ENCODE measurements around the gene DEFB119.
"Not testable (repeated sequence)": the region's sequence is repeated elsewhere in the genome, so short reads cannot be mapped to it uniquely, and the experiment has no call there.

Gene DEFB119, protein sequence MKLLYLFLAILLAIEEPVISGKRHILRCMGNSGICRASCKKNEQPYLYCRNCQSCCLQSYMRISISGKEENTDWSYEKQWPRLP

DNA sequence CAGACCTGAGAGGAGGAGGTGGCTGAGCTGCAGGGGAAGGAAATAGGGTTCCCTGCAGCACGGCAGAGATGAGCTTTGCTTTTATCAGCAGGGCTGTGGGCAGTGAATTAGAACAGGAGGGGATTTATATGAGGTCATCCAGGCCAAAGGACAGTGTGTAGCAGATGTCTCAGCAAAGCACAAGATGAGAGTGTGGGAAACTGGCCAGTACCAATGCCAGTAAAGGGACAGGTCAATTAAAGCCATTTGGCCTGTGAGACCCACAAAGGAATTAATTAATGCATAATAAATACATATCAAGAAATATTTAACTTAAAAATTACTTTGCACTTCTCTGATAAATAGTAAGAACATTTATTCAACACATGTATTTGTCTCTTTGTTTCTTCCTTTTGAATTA lies at the start of gene DEFB119:
Gene DEFB119, minus strand, starts transcription at position 101 of the 400 bp plus-strand sequence. CDS start 107 bp downstream, outside the sequence.
- no peak for ATAC-seq
- Mint-ChIP-seq H3K4me3 (no peak within 1 kb of the TSS), H3K4me1 (no peaks in the 10 kb centered on the region), H3K27ac (no peak within 1 kb of the TSS), H3K27me3 (peaks cover 23% of the 10 kb centered on the region), H3K9me3 (peaks cover 3% of the 10 kb centered on the region), H3K36me3 (no peaks in the 10 kb centered on the region)

DNA sequence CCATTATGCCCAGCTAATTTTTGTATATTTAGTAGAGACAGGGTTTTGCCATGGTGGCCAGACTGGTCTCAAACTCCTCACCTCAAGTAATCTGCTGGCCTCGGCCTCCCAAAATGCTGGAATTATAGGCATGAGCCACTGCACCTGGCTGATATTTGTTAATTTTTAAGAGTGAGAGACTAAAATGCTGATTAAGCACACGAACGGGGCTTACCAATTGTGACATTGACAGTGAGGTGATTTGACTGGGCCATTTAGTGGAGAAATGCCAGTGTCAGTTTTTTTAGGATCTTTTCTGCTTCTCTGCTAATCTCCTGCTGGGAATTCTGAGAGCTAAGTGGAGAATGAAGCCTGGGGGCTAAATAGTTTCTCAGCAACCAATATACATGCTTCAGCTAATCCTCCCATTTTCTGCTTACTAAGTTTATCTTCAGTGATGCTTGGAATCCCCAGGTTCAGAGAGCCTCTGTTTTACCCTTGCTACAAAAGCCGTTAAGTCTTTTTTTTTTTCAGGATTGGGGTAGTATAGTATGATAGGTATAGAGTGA lies 40.3 kb upstream of the DEFB119 start:
- Mint-ChIP-seq H3K4me1 (no peaks in the 10 kb centered on the region), H3K4me3 (no peak overlapping the region)
- no peak for ATAC-seq

DNA sequence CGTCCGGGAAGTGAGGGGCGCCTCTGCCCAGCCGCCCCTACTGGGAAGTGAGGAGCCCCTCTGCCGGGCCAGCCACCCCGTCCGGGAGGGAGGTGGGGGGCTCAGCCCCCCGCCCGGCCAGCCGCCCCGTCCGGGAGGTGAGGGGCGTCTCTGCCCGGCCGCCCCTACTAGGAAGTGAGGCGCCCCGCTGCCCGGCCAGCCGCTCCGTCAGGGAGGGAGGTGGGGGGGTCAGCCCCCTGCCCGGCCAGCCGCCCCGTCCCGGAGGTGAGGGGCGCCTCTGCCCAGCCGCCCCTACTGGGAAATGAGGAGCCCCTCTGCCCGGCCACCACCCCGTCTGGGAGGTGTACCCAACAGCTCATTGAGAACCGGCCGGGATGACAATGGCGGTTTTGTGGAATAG lies 37.2 kb upstream of the DEFB119 start:
- not testable (repeated sequence) for H3K27ac Mint-ChIP-seq, H3K36me3 Mint-ChIP-seq, H3K27me3 Mint-ChIP-seq, H3K9me3 Mint-ChIP-seq, H3K4me1 Mint-ChIP-seq, H3K4me3 Mint-ChIP-seq, ATAC-seq

More for the DNA sequence above, 40.3 kb upstream of the DEFB119 start:
- H3K9me3 Mint-ChIP-seq: peaks cover 5% of the 10 kb centered on the region
- H3K27ac Mint-ChIP-seq: no peak overlapping the region
- H3K36me3 Mint-ChIP-seq: no peaks in the 10 kb centered on the region
- peaks cover 17% of the 10 kb centered on the region for H3K27me3 Mint-ChIP-seq

DNA sequence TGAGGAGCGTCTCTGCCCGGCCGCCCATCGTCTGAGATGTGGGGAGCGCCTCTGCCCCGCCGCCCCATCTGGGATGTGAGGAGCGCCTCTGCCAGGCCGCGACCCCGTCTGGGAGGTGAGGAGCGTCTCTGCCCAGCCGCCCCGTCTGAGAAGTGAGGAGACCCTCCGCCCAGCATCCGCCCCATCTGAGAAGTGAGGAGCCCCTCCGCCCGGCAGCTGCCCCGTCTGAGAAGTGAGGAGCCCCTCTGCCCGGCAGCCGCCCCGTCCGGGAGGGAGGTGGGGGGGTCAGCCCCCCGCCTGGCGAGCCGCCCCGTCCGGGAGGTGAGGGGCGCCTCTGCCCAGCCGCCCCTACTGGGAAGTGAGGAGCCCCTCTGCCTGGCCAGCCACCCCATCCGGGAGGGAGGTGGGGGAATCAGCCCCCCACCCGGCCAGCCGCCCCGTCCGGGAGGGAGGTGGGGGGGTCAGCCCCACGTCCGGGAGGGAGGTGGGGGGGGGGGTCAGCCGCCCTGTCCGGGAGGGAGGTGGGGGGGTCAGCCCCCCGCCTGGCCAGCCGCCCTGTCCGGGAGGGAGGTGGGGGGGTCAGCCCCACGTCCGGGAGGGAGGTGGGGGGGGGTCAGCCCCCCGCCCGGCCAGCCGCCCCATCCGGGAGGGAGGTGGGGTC lies 36.6 kb upstream of the DEFB119 start:
- not testable (repeated sequence) for H3K4me1 Mint-ChIP-seq, H3K27ac Mint-ChIP-seq, H3K27me3 Mint-ChIP-seq, ATAC-seq, H3K4me3 Mint-ChIP-seq, H3K9me3 Mint-ChIP-seq, H3K36me3 Mint-ChIP-seq

DNA sequence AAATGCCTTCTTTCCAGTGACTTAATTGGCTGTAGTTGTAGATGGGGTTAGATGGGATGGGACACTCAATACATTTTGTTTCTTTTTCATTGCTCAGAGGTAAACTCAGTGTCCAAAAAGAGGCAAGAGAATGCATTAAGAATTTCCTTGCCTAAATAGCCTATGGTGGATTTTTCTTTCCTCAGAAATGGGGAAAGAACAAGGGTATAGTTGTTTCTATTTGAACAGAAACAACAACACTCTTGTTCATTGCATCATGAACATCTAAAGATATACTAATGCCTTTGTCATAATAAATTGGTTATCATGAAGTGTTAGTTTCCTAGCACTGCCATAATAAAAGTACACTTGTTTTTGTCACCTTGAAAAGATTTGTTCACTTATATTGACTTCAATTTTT lies 35.4 kb upstream of the DEFB119 start:
- no peak overlapping the region for H3K27ac Mint-ChIP-seq
- ATAC-seq: no peak
- H3K4me1 Mint-ChIP-seq: no peaks in the 10 kb centered on the region
- H3K36me3 Mint-ChIP-seq: no peaks in the 10 kb centered on the region
- no peaks in the 10 kb centered on the region for H3K27me3 Mint-ChIP-seq
- peaks cover 5% of the 10 kb centered on the region for H3K9me3 Mint-ChIP-seq
- H3K4me3 Mint-ChIP-seq: no peak overlapping the region

DNA sequence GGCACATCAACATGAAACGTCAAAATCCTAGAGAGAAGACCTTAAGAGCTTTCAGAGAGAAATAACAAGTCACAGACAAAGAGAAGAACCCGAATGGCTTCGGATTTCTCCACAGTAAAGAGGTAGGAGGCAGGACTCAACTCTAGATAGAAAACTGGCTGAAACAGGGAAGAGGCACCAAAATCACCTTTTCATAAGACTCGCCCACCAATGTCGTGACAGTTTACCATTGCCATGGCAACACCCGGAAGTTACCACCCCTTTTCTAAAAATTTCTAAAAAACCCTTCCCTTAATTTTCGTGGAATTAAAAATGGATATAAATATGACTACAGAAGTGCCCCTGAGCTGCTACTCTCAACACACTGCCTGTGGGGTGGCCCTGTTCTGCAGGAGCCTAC lies 27.9 kb upstream of the DEFB119 start:
- H3K27ac Mint-ChIP-seq: no peak overlapping the region
- no peaks in the 10 kb centered on the region for H3K4me1 Mint-ChIP-seq
- H3K4me3 Mint-ChIP-seq: no peak overlapping the region
- ATAC-seq: no peak
- peaks cover 13% of the 10 kb centered on the region for H3K9me3 Mint-ChIP-seq
- no peaks in the 10 kb centered on the region for H3K36me3 Mint-ChIP-seq
- H3K27me3 Mint-ChIP-seq: peaks cover 25% of the 10 kb centered on the region

DNA sequence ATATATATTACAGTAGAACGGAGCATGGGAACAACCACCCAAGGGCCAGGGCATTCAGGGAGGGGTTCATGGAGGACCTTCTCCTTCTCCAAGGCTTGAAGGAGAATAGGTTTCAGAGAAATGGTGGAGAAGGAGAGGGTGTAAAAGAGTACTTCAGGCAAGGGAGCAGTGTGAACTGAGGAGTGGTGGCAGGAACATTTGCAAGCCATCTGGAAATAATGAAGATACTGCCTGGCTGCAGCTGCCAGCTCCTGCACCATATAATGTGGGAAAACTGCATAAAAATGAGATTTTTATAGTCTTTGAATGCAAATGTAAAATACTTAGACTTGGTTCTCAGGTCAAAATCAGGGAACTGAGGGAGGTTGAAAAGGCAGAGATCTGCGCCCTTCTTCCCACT lies 25.3 kb upstream of the DEFB119 start:
- no peak for ATAC-seq
- Mint-ChIP-seq H3K4me1 (no peaks in the 10 kb centered on the region), H3K27me3 (peaks cover 27% of the 10 kb centered on the region), H3K36me3 (no peaks in the 10 kb centered on the region), H3K27ac (no peak overlapping the region), H3K4me3 (no peak overlapping the region), H3K9me3 (peaks cover 13% of the 10 kb centered on the region)

DNA sequence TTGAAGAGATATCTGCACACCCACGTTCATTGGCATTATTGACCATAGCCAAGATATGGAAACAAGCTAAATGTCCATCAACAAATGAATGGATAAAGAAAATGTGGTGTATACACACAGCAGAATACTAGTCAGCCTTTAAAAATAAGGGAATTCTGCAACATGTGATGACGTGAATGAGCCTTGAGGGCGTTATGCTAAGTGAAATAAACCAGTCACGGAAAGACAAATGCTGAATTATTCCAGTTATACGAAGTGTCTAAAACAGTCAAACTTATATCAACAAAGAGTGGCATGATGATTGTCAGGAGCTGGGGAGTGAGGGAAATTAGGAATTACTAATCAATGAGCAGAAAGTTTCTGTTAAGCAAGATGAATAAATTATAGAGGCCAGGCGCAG lies 24.0 kb upstream of the DEFB119 start:
- Mint-ChIP-seq H3K27ac (no peak overlapping the region), H3K27me3 (peaks cover 27% of the 10 kb centered on the region), H3K4me1 (no peaks in the 10 kb centered on the region), H3K4me3 (no peak overlapping the region), H3K36me3 (no peaks in the 10 kb centered on the region), H3K9me3 (peaks cover 12% of the 10 kb centered on the region)
- no peak for ATAC-seq

DNA sequence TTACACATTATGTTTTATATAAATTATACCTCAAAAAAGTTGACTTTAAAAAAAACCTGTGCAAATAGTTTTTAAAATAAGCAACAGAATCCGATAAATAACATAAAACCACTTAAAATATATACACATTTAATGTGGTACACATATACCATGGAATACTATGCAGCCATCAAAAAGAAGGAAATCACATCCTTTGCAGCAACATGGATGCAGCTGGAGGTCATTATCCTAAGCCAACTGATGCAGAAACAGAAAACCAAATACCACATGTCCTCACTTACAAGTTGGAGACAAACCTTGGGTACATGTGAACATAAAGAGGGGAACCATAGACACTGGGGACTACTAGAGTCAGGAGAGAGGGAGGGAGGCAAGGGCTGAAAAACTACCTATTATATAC lies 19.6 kb upstream of the DEFB119 start:
- Mint-ChIP-seq H3K9me3 (peaks cover 2% of the 10 kb centered on the region), H3K27me3 (peaks cover 17% of the 10 kb centered on the region), H3K27ac (no peak overlapping the region), H3K4me1 (no peaks in the 10 kb centered on the region), H3K4me3 (no peak overlapping the region), H3K36me3 (no peaks in the 10 kb centered on the region)
- ATAC-seq: no peak

DNA sequence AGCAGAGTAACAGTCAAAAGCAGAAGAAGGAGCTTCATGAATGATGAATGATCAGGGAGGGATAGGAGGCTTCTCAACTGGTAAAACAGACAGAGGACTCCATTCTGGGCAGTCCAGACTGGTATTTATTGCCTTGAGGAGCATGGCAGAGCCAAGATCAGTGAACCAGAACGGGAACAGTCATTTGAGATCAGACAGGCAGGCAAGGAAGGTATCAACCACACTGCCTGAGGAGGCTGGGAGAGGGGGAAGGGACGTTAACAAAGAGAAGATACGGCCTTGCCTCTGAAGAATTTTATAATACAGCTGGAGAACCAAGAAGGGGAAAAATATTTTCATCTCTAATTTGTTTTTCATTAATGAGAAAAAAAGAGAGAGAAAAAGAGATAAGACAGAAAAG lies 15.7 kb upstream of the DEFB119 start, which contains the start of gene DEFB121:
Gene DEFB121, minus strand, starts transcription at position 101 of the 400 bp plus-strand sequence. Its CDS starts 63 bp downstream, at position 38.
- H3K9me3 Mint-ChIP-seq: peaks cover 2% of the 10 kb centered on the region
- H3K4me1 Mint-ChIP-seq: no peaks in the 10 kb centered on the region
- H3K4me3 Mint-ChIP-seq: no peak within 1 kb of the TSS
- no peak for ATAC-seq
- H3K27ac Mint-ChIP-seq: no peak within 1 kb of the TSS
- H3K27me3 Mint-ChIP-seq: no peaks in the 10 kb centered on the region
- no peaks in the 10 kb centered on the region for H3K36me3 Mint-ChIP-seq

DNA sequence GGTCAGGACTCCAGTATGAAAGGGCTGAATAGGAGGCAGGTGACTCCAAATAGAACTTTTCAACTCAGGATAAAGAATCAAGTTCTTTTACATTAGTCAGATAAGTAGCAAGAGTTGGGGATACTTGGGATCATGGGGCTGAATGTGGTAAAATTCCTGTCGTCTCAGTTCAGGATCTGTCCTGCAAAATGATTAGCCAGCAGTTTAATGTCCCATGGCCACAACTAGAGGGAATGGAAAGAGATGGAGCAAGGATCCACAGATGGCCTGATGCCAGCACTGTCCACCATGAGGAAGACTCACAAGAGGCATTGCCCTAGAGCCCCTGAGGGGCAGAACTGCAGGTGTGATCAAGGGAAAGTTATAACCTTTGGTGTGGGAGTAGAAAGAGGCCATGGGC lies 13.5 kb upstream of the DEFB119 start:
- no peaks in the 10 kb centered on the region for H3K27me3 Mint-ChIP-seq
- no peaks in the 10 kb centered on the region for H3K36me3 Mint-ChIP-seq
- H3K27ac Mint-ChIP-seq: no peak overlapping the region
- H3K9me3 Mint-ChIP-seq: no peaks in the 10 kb centered on the region
- H3K4me3 Mint-ChIP-seq: no peak overlapping the region
- no peaks in the 10 kb centered on the region for H3K4me1 Mint-ChIP-seq
- ATAC-seq: no peak

DNA sequence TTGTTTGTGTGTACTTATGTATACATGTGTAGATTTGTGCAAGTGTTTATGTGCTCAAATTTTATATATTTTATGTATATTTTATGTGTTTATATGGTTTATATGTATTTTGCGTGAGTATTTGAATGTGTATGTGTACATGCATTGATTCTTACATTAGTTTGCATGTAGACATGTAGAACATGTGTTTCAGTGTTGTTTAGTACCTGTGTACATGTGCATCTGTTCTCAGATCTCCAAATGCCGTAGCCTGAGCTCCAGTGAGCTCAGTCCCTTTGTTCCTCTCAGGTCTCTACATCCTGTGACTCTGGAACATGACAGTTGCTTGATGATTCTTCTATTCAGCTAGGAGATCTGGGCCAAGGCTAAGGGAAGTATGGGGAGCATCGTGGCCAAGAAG lies 4.5 kb upstream of the DEFB119 start:
- Mint-ChIP-seq H3K27me3 (peaks cover 8% of the 10 kb centered on the region), H3K4me3 (no peak overlapping the region), H3K9me3 (peaks cover 3% of the 10 kb centered on the region), H3K36me3 (no peaks in the 10 kb centered on the region), H3K27ac (no peak overlapping the region), H3K4me1 (no peaks in the 10 kb centered on the region)
- ATAC-seq: no peak

DNA sequence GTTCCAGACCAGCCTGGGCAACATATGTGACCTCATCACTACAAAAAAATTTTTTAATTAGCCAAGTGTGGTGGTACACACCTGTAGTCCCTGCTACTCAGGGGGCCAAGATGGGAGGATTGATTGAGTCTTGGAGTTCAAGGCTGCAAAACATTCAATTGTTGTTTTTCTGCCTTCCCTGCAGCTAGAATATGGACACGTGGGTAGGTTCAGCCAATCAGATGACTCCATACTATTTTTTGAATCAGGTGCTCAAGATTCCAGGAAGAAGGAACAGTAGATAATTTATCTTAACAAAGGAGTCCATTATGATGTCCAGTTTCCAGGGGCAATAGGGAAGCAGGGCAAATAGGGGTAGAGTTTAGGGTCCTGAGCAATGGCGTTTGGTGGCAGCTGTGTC lies 2.4 kb upstream of the DEFB119 start:
- peaks cover 3% of the 10 kb centered on the region for H3K9me3 Mint-ChIP-seq
- H3K27me3 Mint-ChIP-seq: peaks cover 23% of the 10 kb centered on the region
- H3K36me3 Mint-ChIP-seq: no peaks in the 10 kb centered on the region
- no peaks in the 10 kb centered on the region for H3K4me1 Mint-ChIP-seq
- no peak overlapping the region for H3K4me3 Mint-ChIP-seq
- no peak overlapping the region for H3K27ac Mint-ChIP-seq
- ATAC-seq: no peak

DNA sequence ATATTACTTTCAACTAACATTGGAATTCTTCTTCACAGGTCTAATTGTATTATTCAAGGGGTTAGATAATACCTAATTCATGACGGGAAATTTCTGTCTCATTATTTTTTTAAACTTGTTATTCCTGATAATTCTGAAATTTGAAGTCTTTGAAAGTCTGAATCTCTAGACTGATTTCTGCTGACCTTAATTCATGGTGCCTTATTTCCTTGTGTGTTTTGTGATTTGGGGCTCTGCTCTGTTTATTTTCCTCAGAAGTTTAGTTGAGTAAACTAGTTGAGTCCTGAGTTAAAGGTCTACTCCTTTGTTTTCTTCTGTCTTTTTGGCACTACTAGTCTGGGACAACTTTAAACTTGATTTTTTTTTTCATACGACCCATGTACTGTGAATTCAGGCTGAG lies 16.0 kb downstream of the DEFB119 start:
- Mint-ChIP-seq H3K36me3 (no peaks in the 10 kb centered on the region), H3K27ac (no peak overlapping the region), H3K4me3 (no peak overlapping the region), H3K27me3 (no peaks in the 10 kb centered on the region), H3K4me1 (no peaks in the 10 kb centered on the region), H3K9me3 (peaks cover 3% of the 10 kb centered on the region)
- no peak for ATAC-seq

DNA sequence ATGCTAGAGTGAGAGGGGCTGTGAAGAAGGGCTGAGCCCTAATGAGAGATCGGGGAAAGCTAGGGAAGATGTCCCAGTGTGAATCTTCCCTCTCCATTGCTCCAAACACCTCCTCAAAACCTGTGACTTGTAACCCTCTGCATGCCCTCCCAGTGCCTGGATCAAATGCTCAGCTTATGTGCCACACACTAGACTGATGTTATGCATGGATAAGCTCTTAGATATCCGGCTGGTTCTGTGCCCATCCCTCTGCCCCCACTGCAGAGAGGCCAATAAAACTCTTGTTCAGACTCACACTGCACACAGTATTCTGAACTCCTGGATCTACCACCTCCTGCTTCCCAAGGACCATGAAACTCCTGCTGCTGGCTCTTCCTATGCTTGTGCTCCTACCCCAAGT lies 22.1 kb downstream of the DEFB119 start, which contains the start of gene DEFB118:
Gene DEFB118, plus strand, starts transcription at position 301 of the 400 bp plus-strand sequence. Its CDS starts 50 bp downstream, at position 351.
- Mint-ChIP-seq H3K4me1 (no peaks in the 10 kb centered on the region), H3K36me3 (no peaks in the 10 kb centered on the region), H3K9me3 (peaks cover 9% of the 10 kb centered on the region), H3K27ac (no peak within 1 kb of the TSS), H3K4me3 (no peak within 1 kb of the TSS), H3K27me3 (no peaks in the 10 kb centered on the region)
- ATAC-seq: no peak

DNA sequence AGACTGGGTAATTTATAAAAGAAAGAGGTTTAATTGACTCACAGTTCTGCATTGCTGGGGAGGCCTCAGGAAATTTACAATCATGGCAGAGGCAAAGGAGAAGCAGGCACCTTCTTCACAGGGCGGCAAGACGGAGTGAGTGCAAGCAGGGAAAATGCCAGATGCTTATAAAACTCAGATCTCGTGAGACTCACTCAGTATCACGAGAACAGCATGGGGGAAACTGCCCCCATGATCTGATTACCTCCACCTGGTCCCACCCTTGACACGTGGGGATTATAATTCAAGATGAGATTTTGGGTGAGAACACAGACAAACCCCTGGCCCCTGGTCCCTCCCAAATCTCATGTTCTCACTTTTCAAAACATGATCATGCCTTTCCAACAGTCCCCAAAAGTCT lies 26.1 kb downstream of the DEFB119 start:
- H3K4me3 Mint-ChIP-seq, H3K4me1 Mint-ChIP-seq, ATAC-seq, H3K27me3 Mint-ChIP-seq, H3K27ac Mint-ChIP-seq, H3K36me3 Mint-ChIP-seq: not testable (repeated sequence)
- peaks cover 11% of the 10 kb centered on the region for H3K9me3 Mint-ChIP-seq
